ENCODE data around the gene SREK1.
"Not testable (repeated sequence)": the region's sequence is repeated elsewhere in the genome, so short reads cannot be mapped to it uniquely, and the experiment has no call there.

The SREK1 gene, protein sequence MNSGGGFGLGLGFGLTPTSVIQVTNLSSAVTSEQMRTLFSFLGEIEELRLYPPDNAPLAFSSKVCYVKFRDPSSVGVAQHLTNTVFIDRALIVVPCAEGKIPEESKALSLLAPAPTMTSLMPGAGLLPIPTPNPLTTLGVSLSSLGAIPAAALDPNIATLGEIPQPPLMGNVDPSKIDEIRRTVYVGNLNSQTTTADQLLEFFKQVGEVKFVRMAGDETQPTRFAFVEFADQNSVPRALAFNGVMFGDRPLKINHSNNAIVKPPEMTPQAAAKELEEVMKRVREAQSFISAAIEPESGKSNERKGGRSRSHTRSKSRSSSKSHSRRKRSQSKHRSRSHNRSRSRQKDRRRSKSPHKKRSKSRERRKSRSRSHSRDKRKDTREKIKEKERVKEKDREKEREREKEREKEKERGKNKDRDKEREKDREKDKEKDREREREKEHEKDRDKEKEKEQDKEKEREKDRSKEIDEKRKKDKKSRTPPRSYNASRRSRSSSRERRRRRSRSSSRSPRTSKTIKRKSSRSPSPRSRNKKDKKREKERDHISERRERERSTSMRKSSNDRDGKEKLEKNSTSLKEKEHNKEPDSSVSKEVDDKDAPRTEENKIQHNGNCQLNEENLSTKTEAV

DNA sequence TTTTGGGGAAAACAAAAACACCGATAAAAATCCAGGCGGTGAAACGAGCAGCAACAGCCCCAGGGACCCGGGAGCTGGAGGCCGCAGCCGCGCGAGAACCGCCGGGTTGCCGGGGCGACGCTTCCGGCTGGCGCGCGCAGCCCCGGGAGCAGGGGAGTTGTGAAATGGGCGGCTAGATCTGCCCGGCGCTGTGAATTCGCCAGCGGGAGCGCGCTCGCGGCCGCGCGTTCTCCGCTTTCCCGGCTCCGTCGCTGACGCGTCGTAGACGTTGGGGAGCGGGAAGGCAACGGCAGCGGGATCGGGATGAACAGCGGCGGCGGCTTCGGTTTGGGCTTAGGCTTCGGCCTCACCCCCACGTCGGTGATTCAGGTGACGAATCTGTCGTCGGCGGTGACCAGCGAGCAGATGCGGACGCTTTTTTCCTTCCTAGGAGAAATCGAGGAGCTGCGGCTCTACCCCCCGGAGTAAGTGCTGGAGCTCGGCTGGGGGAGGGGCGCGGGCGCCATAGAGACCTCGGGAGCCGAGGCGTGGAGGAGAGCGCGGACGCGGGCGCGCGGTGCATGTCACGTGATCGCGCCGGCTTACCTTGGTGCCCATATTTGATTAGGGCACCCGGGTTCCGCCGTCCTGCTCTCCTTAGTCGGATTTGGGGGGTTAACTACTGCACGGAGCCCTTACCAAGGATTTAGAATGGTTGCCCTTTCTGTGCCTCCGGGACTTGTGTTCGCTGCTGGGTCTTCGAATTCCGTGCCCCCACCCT is at the start of gene SREK1:
SREK1 (plus strand) TSS at position 227 of the 760 bp plus-strand sequence; CDS start at position 304, 77 bp downstream.
- Histone ChIP-seq H3K4me1 (ENCODE audit: insufficient read depth, low read length) (peaks cover 31% of the 10 kb centered on the region), H3K27me3 (ENCODE audit: control insufficient read depth in 1 of 2, insufficient read depth in 2 of 2, low read length in 2 of 2) (no peaks in the 10 kb centered on the region), H3K9me3 (ENCODE audit: low read length) (no peaks in the 10 kb centered on the region), H3K9ac (ENCODE audit: low read length) (peak within 1 kb of the TSS; percentile 84), H3K4me3 (ENCODE audit: low read depth in 1 of 2, low read length in 2 of 2) (peak within 1 kb of the TSS; percentile 85 to 97), H3K27ac (ENCODE audit: low read depth, low read length) (peak within 1 kb of the TSS; percentile 100), H3K36me3 (ENCODE audit: insufficient read depth, low read length) (no peaks in the 10 kb centered on the region)

DNA sequence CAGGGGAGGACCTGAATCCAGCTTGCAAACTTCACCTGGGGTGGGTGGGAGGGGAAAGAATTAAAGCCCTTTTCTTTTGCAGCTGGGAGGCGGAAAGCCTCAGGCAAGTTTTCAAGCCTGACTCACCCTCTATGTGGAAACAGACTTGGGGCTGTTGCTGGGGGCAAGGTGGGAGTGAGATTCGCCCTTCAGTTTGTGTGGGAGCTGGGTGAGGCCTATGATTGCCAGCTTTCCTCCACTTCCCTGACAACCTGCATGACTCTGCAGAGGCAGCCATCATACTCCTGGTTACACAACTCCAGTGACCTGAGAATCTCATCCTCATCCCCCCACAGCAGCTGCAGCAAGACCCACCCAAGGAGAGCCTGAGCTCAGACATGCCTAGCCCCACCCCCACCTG is 43.2 kb upstream of the SREK1 start:
- no peak overlapping the region for H3K4me3 ChIP-seq (ENCODE audit: low read depth in 1 of 2, low read length in 2 of 2)
- H3K9me3 ChIP-seq (ENCODE audit: low read length) = peaks cover 6% of the 10 kb centered on the region
- H3K27me3 ChIP-seq (ENCODE audit: control insufficient read depth in 1 of 2, insufficient read depth in 2 of 2, low read length in 2 of 2) = no peaks in the 10 kb centered on the region
- H3K4me1 ChIP-seq (ENCODE audit: insufficient read depth, low read length) = no peaks in the 10 kb centered on the region
- no peak overlapping the region for H3K27ac ChIP-seq (ENCODE audit: low read depth, low read length)
- H3K9ac ChIP-seq (ENCODE audit: low read length) = no peak overlapping the region
- H3K36me3 ChIP-seq (ENCODE audit: insufficient read depth, low read length) = no peaks in the 10 kb centered on the region

DNA sequence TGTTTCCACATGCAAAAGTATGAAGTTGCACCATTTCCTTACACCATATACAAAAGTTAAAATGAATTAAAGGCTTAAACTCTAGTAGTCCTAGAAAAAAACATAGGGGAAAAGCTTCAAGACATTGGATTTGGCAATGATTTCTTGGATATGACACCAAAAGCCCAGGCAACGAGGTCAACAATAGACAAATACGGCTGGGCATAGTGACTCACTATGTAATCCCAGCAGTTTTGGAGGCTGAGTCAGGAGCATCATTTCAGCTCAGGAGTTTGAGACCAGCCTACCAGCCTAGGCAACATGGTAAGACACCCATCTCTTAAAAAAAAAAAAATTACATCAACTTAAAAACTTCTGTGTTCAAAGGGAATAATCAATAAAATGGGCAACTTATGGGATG is 30.9 kb upstream of the SREK1 start:
- no peak overlapping the region for H3K9ac ChIP-seq (ENCODE audit: low read length)
- no peaks in the 10 kb centered on the region for H3K36me3 ChIP-seq (ENCODE audit: insufficient read depth, low read length)
- H3K4me1 ChIP-seq (ENCODE audit: insufficient read depth, low read length) = no peaks in the 10 kb centered on the region
- H3K27me3 ChIP-seq (ENCODE audit: control insufficient read depth in 1 of 2, insufficient read depth in 2 of 2, low read length in 2 of 2) = no peaks in the 10 kb centered on the region
- no peaks in the 10 kb centered on the region for H3K9me3 ChIP-seq (ENCODE audit: low read length)
- no peak overlapping the region for H3K4me3 ChIP-seq (ENCODE audit: low read depth in 1 of 2, low read length in 2 of 2)
- no peak overlapping the region for H3K27ac ChIP-seq (ENCODE audit: low read depth, low read length)

DNA sequence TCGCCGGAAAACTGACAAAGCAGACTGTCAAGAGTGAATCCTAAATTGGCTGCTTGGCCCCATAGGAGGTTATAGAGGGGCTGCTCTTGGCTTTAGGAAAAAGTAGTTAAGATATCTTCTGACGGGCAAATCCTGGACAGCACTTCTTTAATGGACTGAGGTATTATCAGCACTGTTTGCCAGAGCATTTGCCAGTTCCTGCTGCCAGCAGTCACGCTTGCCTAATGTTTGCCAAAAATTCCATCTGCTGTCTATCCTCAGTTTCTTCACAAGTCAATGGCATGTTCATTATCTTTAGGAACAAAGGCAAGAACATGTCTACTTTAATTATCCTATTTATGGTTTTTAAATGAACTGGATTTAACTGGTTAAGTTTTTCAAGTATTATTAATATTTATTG is 25.8 kb upstream of the SREK1 start:
- Histone ChIP-seq H3K9ac (ENCODE audit: low read length) (no peak overlapping the region), H3K4me1 (ENCODE audit: insufficient read depth, low read length) (no peaks in the 10 kb centered on the region), H3K36me3 (ENCODE audit: insufficient read depth, low read length) (no peaks in the 10 kb centered on the region), H3K27me3 (ENCODE audit: control insufficient read depth in 1 of 2, insufficient read depth in 2 of 2, low read length in 2 of 2) (no peaks in the 10 kb centered on the region), H3K9me3 (ENCODE audit: low read length) (no peaks in the 10 kb centered on the region), H3K27ac (ENCODE audit: low read depth, low read length) (no peak overlapping the region), H3K4me3 (ENCODE audit: low read depth in 1 of 2, low read length in 2 of 2) (no peak overlapping the region)

DNA sequence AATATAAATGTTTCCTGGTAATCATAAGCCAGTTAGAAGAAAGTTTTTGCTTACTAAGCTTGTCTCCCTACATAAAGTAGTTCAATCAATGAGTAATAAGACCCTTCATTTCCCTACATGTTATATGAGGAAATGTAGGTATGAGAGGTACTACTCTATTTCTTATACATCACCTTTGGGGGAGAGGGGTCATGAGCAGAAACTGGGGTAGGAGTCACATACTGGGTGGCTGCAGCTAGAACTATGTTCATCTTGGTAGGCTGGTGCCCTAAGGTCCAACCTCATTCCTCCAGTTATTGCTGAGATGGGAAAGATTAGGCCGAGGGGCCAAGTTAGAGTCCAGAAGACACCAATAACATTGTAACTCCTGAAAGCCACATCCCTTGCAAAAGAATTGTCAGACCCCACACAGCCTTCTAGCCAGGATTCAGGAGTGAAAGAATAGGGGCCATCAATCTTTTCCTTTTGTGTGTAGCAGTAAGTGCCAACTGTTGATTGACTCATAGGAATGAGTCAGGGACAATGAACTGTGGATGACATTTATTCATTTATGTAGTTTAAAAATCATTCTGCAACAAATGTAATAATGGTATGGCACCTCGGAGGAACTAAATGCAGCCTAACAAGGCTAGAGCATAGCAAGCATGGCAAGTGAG is 21.6 kb upstream of the SREK1 start:
- no peaks in the 10 kb centered on the region for H3K27me3 ChIP-seq (ENCODE audit: control insufficient read depth in 1 of 2, insufficient read depth in 2 of 2, low read length in 2 of 2)
- no peaks in the 10 kb centered on the region for H3K4me1 ChIP-seq (ENCODE audit: insufficient read depth, low read length)
- H3K9me3 ChIP-seq (ENCODE audit: low read length) = no peaks in the 10 kb centered on the region
- H3K27ac ChIP-seq (ENCODE audit: low read depth, low read length) = no peak overlapping the region
- H3K36me3 ChIP-seq (ENCODE audit: insufficient read depth, low read length) = no peaks in the 10 kb centered on the region
- no peak overlapping the region for H3K4me3 ChIP-seq (ENCODE audit: low read depth in 1 of 2, low read length in 2 of 2)
- H3K9ac ChIP-seq (ENCODE audit: low read length) = no peak overlapping the region

DNA sequence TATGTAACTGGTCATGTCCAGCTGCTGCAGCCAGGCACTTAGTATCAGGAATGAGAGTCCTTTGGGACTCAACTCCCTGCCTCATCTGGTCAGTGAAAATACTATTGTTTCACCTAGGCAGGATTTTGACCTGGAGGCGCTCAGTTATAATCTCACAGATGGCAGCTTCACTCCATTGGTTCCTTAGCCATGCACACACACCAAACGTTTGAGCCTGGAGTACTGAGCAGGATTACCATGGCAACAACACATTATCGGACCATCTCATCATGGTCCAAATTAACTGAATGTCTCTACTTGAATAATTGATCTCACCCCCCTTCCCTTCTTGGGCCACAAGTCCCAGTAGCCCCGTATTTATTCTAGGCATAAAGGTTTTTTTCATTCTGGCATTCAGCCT is 15.0 kb upstream of the SREK1 start:
- Histone ChIP-seq H3K27me3 (ENCODE audit: control insufficient read depth in 1 of 2, insufficient read depth in 2 of 2, low read length in 2 of 2) (no peaks in the 10 kb centered on the region), H3K9me3 (ENCODE audit: low read length) (no peaks in the 10 kb centered on the region), H3K9ac (ENCODE audit: low read length) (no peak overlapping the region), H3K36me3 (ENCODE audit: insufficient read depth, low read length) (no peaks in the 10 kb centered on the region), H3K4me1 (ENCODE audit: insufficient read depth, low read length) (no peaks in the 10 kb centered on the region), H3K27ac (ENCODE audit: low read depth, low read length) (no peak overlapping the region), H3K4me3 (ENCODE audit: low read depth in 1 of 2, low read length in 2 of 2) (no peak overlapping the region)

DNA sequence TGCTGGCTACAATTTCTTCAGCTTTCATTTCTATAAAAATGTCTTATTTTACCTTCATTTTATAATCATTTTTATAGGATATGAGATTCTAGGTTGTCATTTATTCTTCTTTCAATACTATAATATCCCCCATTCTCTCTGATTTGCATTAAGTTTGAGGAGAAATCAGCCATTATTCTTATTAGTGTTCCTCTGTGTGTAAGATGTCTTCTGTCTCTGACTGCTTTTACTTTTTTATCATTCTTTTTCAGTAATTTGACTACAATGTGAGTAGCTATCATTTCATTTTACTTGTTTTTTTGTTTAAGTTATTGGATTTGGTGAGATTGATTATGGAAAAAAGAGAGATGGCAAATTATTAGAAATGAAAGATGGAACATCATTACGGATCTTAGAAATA is 13.6 kb upstream of the SREK1 start:
- H3K27ac ChIP-seq (ENCODE audit: low read depth, low read length) = no peak overlapping the region
- no peak overlapping the region for H3K4me3 ChIP-seq (ENCODE audit: low read depth in 1 of 2, low read length in 2 of 2)
- H3K4me1 ChIP-seq (ENCODE audit: insufficient read depth, low read length) = no peaks in the 10 kb centered on the region
- no peaks in the 10 kb centered on the region for H3K36me3 ChIP-seq (ENCODE audit: insufficient read depth, low read length)
- H3K9ac ChIP-seq (ENCODE audit: low read length) = no peak overlapping the region
- no peaks in the 10 kb centered on the region for H3K27me3 ChIP-seq (ENCODE audit: control insufficient read depth in 1 of 2, insufficient read depth in 2 of 2, low read length in 2 of 2)
- H3K9me3 ChIP-seq (ENCODE audit: low read length) = no peaks in the 10 kb centered on the region

DNA sequence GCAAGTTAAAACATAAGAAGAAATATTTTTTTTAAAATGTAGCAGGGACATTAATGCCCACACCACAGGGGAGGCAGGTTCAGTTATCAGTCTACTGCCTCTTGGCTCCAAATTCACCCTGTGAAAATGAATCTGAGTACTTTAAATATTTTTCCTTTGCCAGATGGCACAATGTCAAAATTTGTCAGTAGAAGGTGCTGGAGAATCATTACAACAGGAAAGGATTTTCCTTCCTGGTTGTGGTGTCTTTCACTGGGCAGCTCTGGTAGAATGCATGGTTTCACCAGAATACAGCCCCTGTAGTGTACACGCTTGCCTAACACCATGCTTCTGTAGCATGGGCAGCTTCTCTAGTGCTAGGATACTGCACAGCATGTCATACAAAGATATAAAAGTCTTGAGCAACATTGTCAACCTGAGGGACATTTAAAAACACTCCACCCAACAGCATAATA is 9.7 kb upstream of the SREK1 start:
- H3K4me1 ChIP-seq (ENCODE audit: insufficient read depth, low read length) = no peaks in the 10 kb centered on the region
- no peak overlapping the region for H3K27ac ChIP-seq (ENCODE audit: low read depth, low read length)
- H3K4me3 ChIP-seq (ENCODE audit: low read depth in 1 of 2, low read length in 2 of 2) = no peak overlapping the region
- H3K9ac ChIP-seq (ENCODE audit: low read length) = no peak overlapping the region
- H3K9me3 ChIP-seq (ENCODE audit: low read length) = no peaks in the 10 kb centered on the region
- H3K27me3 ChIP-seq (ENCODE audit: control insufficient read depth in 1 of 2, insufficient read depth in 2 of 2, low read length in 2 of 2) = no peaks in the 10 kb centered on the region
- H3K36me3 ChIP-seq (ENCODE audit: insufficient read depth, low read length) = no peaks in the 10 kb centered on the region

DNA sequence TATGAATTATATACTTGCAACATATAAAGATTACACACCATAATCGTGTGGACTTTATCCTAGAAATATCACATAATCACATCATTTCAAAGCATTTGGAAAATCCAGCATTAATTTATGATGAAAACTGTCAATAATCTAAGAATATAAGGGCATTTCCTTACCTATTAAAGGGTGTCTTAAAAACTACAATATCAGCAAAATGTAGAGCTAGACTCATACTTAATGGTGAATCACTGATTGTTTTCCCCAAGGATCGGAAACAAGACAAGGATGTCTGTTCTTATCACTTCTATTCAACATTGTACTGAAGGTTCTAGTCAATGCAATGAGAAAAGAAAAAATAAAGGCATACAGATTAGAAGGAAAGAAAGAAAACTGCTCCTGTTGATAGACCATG is 8.0 kb upstream of the SREK1 start:
- H3K4me1 ChIP-seq (ENCODE audit: insufficient read depth, low read length) = no peaks in the 10 kb centered on the region
- no peaks in the 10 kb centered on the region for H3K36me3 ChIP-seq (ENCODE audit: insufficient read depth, low read length)

DNA sequence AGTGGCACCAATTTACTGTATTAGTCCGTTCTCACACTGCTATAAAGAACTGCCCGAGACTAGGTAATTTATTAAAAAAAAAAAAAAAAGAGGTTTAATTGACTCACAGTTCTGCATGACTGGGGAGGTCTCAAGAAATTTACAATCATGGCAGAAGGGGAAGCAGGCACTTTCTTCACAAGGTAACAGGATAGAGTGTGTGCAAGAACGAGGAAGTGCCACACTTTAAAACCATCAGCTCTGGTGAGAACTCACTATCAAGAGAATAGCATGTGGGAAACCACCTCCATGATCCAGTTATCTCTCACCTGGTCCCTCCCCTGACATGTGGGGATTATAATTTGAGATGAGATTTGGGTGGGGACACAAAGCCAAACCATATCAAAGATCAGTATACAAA is 7.2 kb upstream of the SREK1 start:
- H3K4me3 ChIP-seq (ENCODE audit: low read depth in 1 of 2, low read length in 2 of 2); H3K27ac ChIP-seq (ENCODE audit: low read depth, low read length); H3K4me1 ChIP-seq (ENCODE audit: insufficient read depth, low read length); H3K36me3 ChIP-seq (ENCODE audit: insufficient read depth, low read length); H3K27me3 ChIP-seq (ENCODE audit: control insufficient read depth in 1 of 2, insufficient read depth in 2 of 2, low read length in 2 of 2); H3K9ac ChIP-seq (ENCODE audit: low read length); H3K9me3 ChIP-seq (ENCODE audit: low read length): not testable (repeated sequence)

More for the DNA sequence above, 8.0 kb upstream of the SREK1 start:
- Histone ChIP-seq H3K9me3 (ENCODE audit: low read length) (no peaks in the 10 kb centered on the region), H3K4me3 (ENCODE audit: low read depth in 1 of 2, low read length in 2 of 2) (no peak overlapping the region), H3K27me3 (ENCODE audit: control insufficient read depth in 1 of 2, insufficient read depth in 2 of 2, low read length in 2 of 2) (no peaks in the 10 kb centered on the region), H3K27ac (ENCODE audit: low read depth, low read length) (no peak overlapping the region), H3K9ac (ENCODE audit: low read length) (no peak overlapping the region)

DNA sequence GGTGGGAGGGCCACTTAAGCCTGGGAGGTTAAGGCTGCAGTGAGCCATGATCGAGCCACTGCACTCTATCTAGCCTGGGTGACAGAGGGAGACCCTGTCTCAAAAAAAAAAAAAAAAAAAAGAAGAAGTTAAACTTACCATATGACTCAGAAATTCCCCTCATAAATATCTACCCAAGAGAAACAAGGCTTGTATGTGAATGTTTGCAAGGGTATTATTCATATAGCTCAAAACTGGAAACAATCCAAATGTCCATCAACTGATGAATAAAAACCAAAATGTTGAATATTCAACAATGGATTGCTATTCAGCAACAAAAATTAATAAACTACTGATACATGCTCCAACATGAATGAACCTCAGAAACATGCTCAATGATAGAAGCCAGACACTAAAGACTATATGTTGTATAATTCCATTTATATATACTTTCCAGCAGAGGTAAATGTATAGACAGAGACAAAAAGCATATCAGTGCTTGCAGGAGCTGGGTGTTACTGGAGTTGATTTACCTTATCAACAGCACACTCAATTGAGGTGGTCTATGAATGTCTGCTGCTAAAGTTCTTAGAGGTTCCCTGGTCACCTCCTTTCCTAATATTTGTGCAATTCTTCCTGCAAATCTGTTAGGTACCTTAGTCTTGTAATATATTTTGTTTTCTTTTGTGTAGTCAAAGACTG is 5.3 kb upstream of the SREK1 start:
- Histone ChIP-seq H3K27me3 (ENCODE audit: control insufficient read depth in 1 of 2, insufficient read depth in 2 of 2, low read length in 2 of 2) (no peaks in the 10 kb centered on the region), H3K27ac (ENCODE audit: low read depth, low read length) (no peak overlapping the region), H3K9me3 (ENCODE audit: low read length) (no peaks in the 10 kb centered on the region), H3K4me3 (ENCODE audit: low read depth in 1 of 2, low read length in 2 of 2) (no peak overlapping the region), H3K36me3 (ENCODE audit: insufficient read depth, low read length) (no peaks in the 10 kb centered on the region), H3K9ac (ENCODE audit: low read length) (no peak overlapping the region), H3K4me1 (ENCODE audit: insufficient read depth, low read length) (peaks cover 5% of the 10 kb centered on the region)

All from muscle layer of colon (tissue), 2 donors.